Retina (tissue), 1 donor: ENCODE results near the gene PTPRG.

Source experiments
- DNase-seq: peaks from one replicate; pipeline ENCODE4 v3.0.0-alpha.2; 2016

PTPRG gene

DNA sequence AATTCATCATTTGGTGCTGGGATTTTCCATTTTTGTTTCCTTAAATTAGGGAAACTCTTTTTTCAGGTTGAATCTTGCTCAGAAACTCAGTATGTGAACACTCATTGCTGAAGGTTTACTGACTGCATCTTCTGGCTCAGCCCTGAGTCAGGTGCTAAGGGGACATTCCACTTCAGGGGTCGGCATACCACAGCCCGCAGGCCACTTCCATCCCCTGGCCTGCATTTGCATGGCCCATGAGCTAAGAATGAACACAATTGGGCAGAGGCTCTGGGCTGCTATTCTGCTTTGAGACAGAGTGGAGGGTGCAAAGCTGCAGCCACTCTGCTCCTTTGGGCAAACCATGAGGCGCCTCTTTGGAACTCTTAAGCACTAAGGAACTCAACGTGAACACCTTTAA, 647.0 kb downstream of the PTPRG start:
- no peak for DNase-seq

DNA sequence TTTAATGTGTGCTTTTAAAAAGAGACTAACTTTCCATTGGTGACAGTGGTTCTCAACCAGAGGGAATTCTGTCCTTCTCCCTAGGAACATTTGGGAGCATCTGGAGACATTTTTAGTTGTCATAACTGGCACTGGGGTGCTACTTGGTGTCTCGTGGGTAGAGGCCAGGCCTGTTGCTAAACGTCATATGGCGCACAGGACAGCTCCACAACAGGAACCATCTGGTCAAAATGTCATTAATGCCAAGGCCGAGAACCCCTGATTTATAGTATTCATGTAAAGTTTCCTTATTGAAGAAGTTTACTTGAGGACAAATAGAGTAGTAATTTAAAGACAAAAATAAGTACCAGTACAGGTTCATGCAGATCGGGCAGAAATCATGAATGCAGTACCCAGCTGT, 647.7 kb downstream of the PTPRG start:
- DNase-seq: no peak

DNA sequence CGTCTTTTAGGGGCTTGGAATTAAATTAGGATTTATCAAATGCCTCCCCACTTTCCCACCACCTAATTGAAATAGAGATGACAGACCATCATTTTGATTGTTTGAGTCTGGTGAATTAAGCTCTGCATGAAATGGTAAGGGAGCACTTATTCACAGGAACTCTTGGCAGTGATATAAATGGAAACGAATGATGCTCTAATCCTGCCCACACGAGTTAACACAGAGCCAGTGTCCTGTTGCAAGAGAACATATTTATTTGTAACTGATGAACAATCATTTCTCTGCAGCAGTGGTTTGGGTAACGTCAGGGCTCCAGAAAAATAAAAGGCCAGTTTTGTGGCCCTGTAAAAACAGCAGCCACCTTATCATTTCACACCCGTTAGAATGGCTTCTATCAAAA, 648.6 kb downstream of the PTPRG start:
- DNase-seq: no peak

GRCh38 chr3:62211675-62212429, 650.5 kb downstream of the PTPRG start:
- no peak for DNase-seq

DNA sequence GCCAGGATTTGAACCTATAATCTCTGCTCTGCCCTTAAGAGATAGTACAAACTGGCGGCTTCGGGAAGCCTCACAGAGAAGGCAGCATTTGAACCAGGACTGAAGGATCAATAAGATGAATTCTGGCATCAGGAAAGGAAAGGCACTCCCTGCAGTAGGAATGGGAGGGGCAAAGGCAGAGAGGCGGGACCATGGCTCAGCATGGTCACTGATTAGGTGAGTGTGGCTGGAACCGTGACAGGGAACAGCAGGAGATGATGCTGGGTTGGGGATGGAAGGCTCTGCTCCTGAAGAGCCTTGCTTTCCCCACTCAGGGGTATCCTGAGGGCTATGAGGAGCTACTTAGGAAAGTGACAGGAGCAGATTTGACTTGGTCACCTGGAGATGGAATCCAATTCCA, 653.5 kb downstream of the PTPRG start:
- no peak for DNase-seq

GRCh38 chr3:62220616-62221015, 659.2 kb downstream of the PTPRG start:
- no peak for DNase-seq

- DNase-seq: no peak
These were observed 663.7 kb downstream of the PTPRG start for GRCh38 chr3:62225051-62225450.

DNA sequence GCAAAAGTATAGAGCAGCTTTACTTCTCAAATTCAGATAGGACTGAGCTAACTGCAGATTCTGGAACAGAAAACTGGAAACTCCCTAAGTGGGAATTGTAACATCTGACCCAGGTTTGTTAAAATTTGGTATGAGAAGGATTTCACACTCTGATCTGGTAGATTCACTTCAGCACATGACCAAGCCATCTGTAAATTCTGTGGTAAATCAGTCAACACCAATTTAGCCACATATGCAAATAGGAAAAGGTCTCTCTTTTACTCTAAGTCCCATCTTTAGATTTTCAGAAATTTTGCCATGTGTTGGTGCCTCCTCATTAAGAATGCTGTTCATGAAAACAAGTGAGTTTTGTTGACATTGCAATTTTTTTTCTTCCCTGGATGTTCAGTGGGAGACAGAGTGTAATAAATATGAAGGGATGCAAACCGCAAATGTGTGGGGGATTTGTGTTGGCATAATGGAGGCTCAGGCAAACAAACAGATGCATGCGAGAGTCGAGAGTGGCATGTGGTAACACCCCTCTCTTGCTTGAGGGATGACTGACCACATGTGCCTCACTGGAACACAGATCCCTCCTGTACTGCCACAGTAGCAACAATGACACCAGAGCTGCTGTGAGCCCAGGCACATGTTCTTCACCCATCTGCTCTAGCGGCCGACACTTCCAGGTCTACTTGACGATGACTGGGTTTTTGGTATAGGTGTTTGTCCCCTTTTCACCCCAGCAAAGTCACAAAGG, 665.4 kb downstream of the PTPRG start:
- no peak for DNase-seq

GRCh38 chr3:62228467-62228866, 667.1 kb downstream of the PTPRG start:
- DNase-seq: no peak

GRCh38 chr3:62229211-62229610, 667.8 kb downstream of the PTPRG start:
- DNase-seq: peak; percentile 70

DNA sequence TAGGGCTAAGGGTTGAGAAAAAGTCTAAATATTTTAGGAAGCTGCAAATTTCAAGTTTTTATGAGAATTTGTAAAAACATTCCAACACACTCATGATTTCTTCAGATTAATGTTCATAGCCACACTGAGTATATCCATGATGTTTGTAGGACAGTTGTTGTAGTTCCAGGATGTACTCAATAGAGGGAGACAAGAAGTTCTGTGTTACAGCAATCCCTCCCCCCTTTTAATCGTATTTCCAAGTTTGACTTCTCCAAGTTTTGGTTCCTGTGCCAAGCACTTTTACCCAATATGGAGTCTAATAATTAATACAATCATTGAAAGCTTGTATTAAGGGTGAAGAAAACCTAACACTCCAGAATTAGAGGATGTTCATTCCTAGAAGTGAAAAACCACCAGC, 668.5 kb downstream of the PTPRG start:
- DNase-seq: no peak

DNA sequence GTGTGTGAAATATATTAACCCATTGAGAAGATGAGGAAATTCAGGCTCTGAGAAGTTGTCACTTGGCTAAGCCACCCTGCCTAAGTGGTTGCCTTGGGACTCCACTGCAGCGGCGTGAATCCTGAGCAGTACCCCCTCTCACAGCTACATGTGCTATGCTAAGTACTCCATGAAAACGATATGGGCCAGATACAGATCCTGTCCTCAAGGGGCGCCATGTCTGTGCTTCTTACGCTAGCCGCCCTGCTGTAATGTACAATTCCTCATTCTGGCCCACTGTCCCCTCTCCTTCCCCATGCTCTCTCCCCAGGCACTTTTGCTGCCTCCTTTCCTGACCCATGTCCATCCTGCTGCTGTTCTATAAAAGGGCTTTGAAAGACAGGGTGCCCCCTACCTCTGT, 671.7 kb downstream of the PTPRG start:
- no peak for DNase-seq

DNA sequence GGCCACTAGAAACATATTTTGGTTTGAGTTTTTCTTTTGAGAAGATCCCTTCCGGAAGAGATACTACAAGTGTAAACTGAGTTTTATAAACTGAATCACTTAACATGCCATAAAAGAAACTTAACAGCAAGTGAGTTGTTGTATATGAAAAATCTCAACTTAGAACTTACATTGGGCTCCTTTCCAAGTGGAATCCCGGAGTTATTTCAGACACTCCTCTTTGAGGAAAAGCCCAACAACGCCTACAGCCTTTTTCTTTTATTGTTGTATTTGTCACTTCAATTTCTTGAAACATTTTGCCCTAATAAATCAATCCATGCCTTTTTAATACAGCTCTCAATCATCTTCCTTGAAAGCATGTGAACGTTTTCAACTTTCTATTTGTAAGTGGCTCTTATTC, 674.6 kb downstream of the PTPRG start:
- DNase-seq: no peak

GRCh38 chr3:62237286-62237948, 676.0 kb downstream of the PTPRG start:
- no peak for DNase-seq

- DNase-seq: no peak
These were observed 676.6 kb downstream of the PTPRG start for GRCh38 chr3:62238003-62238402.

- no peak for DNase-seq
These were observed 677.1 kb downstream of the PTPRG start for GRCh38 chr3:62238431-62238830.

GRCh38 chr3:62241279-62241678, 679.9 kb downstream of the PTPRG start:
- no peak for DNase-seq

- peak; percentile 92 for DNase-seq
These were observed 681.6 kb downstream of the PTPRG start for GRCh38 chr3:62242831-62243509.

GRCh38 chr3:62246094-62246493, 684.7 kb downstream of the PTPRG start:
- DNase-seq: no peak

GRCh38 chr3:62246985-62247384, 685.6 kb downstream of the PTPRG start:
- no peak for DNase-seq

GRCh38 chr3:62248734-62249483, 687.5 kb downstream of the PTPRG start:
- no peak for DNase-seq

DNA sequence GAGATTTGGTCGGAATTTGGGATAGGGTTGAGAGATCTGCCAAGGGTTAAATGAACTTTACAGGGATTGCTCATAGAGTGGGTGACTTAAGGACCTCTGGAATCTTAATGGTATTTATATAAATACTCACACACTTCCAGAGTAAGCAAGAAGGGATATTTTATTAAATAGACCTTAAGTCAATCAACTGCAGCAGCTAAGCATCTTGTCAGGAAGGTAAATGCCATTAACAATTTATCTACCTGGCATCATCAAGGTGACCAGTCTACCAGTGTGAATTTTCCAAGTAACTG, 688.1 kb downstream of the PTPRG start:
- DNase-seq: no peak
